Prostate gland (tissue), 2 donors: ENCODE results near the gene PCDHA1.

ENCODE experiments used
- CTCF ChIP-seq, 4 experiments: fragments of 200-600 bp in 2 of 4; fragments of 450-650 bp in 2 of 4; sonication (generic) in 2 of 4; IDR thresholded peaks; 1 replicate in 3 of 4; 2 replicates in 1 of 4; pipeline ENCODE4 v1.5.1; 2016 to 2019; ENCODE audit warnings: antibody characterized with exemption in 4 of 4, mild to moderate bottlenecking in 2 of 4, moderate library complexity in 2 of 4
- POLR2A ChIP-seq: fragments of 450-650 bp; IDR thresholded peaks from one replicate; pipeline ENCODE4 v1.6.1; 2016; ENCODE audit warnings: antibody characterized with exemption, mild to moderate bottlenecking
- POLR2AphosphoS5 ChIP-seq: sonication (generic); formaldehyde crosslinking; IDR thresholded peaks from one replicate; pipeline ENCODE4 v1.6.1; 2017; ENCODE audit warnings: antibody characterized with exemption

- no peak for TF ChIP-seq POLR2A
- no peak for TF ChIP-seq CTCF (IDR thresholded peaks at IDR 0.05)
- TF ChIP-seq POLR2AphosphoS5: no peak
Measured at GRCh38 chr5:140883927-140884697, 98.2 kb downstream of the PCDHA1 start.
